KMS-11 (cell line): ENCODE measurements around the gene KCNN3.

Experiments
- H2AFZ ChIP-seq: fragments of 200-600 bp; sonication (generic); 2 replicates; pipeline ENCODE4 v1.6.1; 2016; ENCODE audit warnings: antibody characterized with exemption, mixed run types, low read depth
- H3K27ac ChIP-seq: fragments of 200-600 bp; sonication (generic); 2 replicates; pipeline ENCODE4 v1.6.1; 2016; ENCODE audit warnings: mild to moderate bottlenecking, mixed run types
- H3K27me3 ChIP-seq: fragments of 200-600 bp; sonication (generic); 2 replicates; pipeline ENCODE4 v1.6.1; 2017; ENCODE audit warnings: mild to moderate bottlenecking, low read depth, mixed run types, moderate library complexity; ENCODE audit not compliant: insufficient read depth
- H3K36me3 ChIP-seq: fragments of 200-600 bp; sonication (generic); 2 replicates; pipeline ENCODE4 v1.6.1; 2017; ENCODE audit warnings: mild to moderate bottlenecking, mixed run types; ENCODE audit not compliant: insufficient read depth
- H3K4me1 ChIP-seq: fragments of 200-600 bp; sonication (generic); 2 replicates; pipeline ENCODE4 v1.6.1; 2016; ENCODE audit warnings: mild to moderate bottlenecking, low read depth, mixed run types; ENCODE audit not compliant: poor library complexity, severe bottlenecking
- H3K4me2 ChIP-seq: fragments of 200-600 bp; sonication (generic); 2 replicates; pipeline ENCODE4 v1.7.0; 2016; ENCODE audit warnings: mild to moderate bottlenecking, mixed run types
- H3K4me3 ChIP-seq: fragments of 200-600 bp; sonication (generic); IDR thresholded peaks from 2 replicates; pipeline ENCODE4 v1.6.1; 2017; ENCODE audit warnings: low read depth, low read length, mixed read lengths; ENCODE audit not compliant: insufficient read depth
- H3K79me2 ChIP-seq: fragments of 200-600 bp; sonication (generic); 2 replicates; pipeline ENCODE4 v1.6.1; 2016; ENCODE audit warnings: low read depth, mixed run types; ENCODE audit not compliant: insufficient read depth
- H3K9ac ChIP-seq: fragments of 200-600 bp; sonication (generic); 2 replicates; pipeline ENCODE4 v1.6.1; 2016; ENCODE audit warnings: mild to moderate bottlenecking, mixed run types
- H4K20me1 ChIP-seq: fragments of 200-600 bp; sonication (generic); 2 replicates; pipeline ENCODE4 v1.6.1; 2016; ENCODE audit warnings: mild to moderate bottlenecking, mixed run types; ENCODE audit not compliant: insufficient read depth
- CTCF ChIP-seq: fragments of 200-600 bp; sonication (generic); conservative IDR thresholded peaks from 2 replicates; pipeline ENCODE4 v1.6.1; 2017; ENCODE audit warnings: low read depth, mild to moderate bottlenecking, antibody characterized with exemption, low read length, moderate library complexity, mixed read lengths

The KCNN3 gene

GRCh38 chr1:154873321-154873950, 3.4 kb upstream of the KCNN3 start:
- no peak overlapping the region for H2AFZ ChIP-seq
- peaks cover 31% of the 10 kb centered on the region for H3K4me1 ChIP-seq
- H3K27ac ChIP-seq, result no peak overlapping the region
- H3K79me2 ChIP-seq, result no peaks in the 10 kb centered on the region
- H3K9ac ChIP-seq, result no peak overlapping the region
- no peak for TF ChIP-seq CTCF
- no peak overlapping the region for H3K4me3 ChIP-seq
- peaks cover 7% of the 10 kb centered on the region; the same call in 1 of the 2 replicates for H3K27me3 ChIP-seq
- no peak overlapping the region for H3K4me2 ChIP-seq
- no peaks in the 10 kb centered on the region for H4K20me1 ChIP-seq
- no peaks in the 10 kb centered on the region for H3K36me3 ChIP-seq

- Histone ChIP-seq H3K36me3 (no peaks in the 10 kb centered on the region), H2AFZ (no peak overlapping the region), H3K4me2 (peak overlapping the region; percentile 80; the same call in 1 of the 2 replicates), H3K27me3 (peaks cover 15% of the 10 kb centered on the region; the same call in 1 of the 2 replicates), H3K4me1 (peaks cover 24% of the 10 kb centered on the region), H3K27ac (no peak overlapping the region), H3K4me3 (no peak overlapping the region), H3K9ac (no peak overlapping the region), H4K20me1 (no peaks in the 10 kb centered on the region), H3K79me2 (no peaks in the 10 kb centered on the region)
- no peak for TF ChIP-seq CTCF
Measured at GRCh38 chr1:154871374-154871773, 1.3 kb upstream of the KCNN3 start.

GRCh38 chr1:154870734-154871133, 653 bp upstream of the KCNN3 start:
- no peaks in the 10 kb centered on the region for H3K79me2 ChIP-seq
- H3K36me3 ChIP-seq, result no peaks in the 10 kb centered on the region
- H3K9ac ChIP-seq, result no peak overlapping the region
- no peak overlapping the region for H3K27ac ChIP-seq
- H3K4me3 ChIP-seq, result peak overlapping the region; percentile 68
- H3K27me3 ChIP-seq, result peaks cover 15% of the 10 kb centered on the region; the same call in 1 of the 2 replicates
- TF ChIP-seq CTCF, result no peak
- peak overlapping the region; percentile 65; the same call in 1 of the 2 replicates for H2AFZ ChIP-seq
- peak overlapping the region; percentile 80 for H3K4me2 ChIP-seq
- H4K20me1 ChIP-seq, result no peaks in the 10 kb centered on the region
- peaks cover 24% of the 10 kb centered on the region for H3K4me1 ChIP-seq

- Histone ChIP-seq H3K79me2 (no peaks in the 10 kb centered on the region), H2AFZ (peak overlapping the region; percentile 65), H4K20me1 (no peaks in the 10 kb centered on the region), H3K27me3 (peaks cover 15% of the 10 kb centered on the region; the same call in 1 of the 2 replicates), H3K9ac (no peak overlapping the region; the same call in 1 of the 2 replicates), H3K36me3 (no peaks in the 10 kb centered on the region), H3K4me2 (peak overlapping the region; percentile 80), H3K4me3 (peak overlapping the region; percentile 98), H3K4me1 (peaks cover 26% of the 10 kb centered on the region), H3K27ac (no peak overlapping the region)
- no peak for TF ChIP-seq CTCF
Measured at GRCh38 chr1:154869351-154870114, 548 bp downstream of the KCNN3 start.
